Suppressor macrophage (primary cell): Measurements from ENCODE around the gene RNF10.
A peak's percentile ranks its signal among the peaks of the same experiment; 100 is the strongest.
"Not testable (repeated sequence)": the region's sequence is repeated elsewhere in the genome, so short reads cannot be mapped to it uniquely, and the experiment has no call there.

Experiments used
- DNase-seq, 4 experiments: peaks; one replicate each; pipeline ENCODE4 v3.0.0-alpha.2; 2020 to 2022

The RNF10 gene

DNA sequence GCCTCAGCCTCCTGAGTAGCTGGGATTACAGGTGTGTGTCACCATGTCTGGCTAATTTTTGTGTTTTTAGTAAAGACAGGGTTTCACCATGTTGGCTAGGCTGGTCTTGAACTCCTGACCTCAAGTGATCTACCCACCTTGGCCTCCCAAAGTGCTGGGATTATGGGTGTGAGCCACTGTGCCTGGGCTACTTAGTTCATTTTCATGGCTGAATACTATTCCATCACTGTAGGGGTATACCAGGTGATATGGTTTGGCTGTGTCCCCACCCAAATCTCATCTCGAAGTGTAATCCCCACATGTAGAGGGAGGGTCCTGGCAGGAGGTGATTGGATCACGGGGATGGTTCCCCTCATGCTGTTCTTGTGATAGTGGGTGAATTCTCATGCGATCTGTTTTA is 83.0 kb downstream of the RNF10 start:
- DNase-seq = not testable (repeated sequence)

DNA sequence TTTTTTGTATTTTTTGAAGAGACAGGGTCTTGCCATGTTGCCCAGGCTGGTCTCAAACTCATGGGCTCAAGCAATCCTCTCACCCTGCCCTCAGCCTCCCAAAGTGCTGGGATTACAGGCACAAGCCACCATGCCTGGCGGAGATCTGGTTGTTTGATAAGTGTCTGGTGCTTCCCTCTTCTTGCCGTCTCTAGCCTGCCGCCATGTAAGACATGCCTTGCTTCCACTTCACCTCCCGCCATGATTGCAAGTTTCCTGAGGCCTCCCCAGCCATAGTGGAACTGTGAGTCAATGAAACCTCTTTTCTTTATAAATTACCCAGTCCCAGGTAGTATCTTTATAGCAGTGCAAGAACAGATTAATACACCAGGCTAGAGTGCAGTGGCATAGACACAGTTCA is 83.6 kb downstream of the RNF10 start:
- not testable (repeated sequence) for DNase-seq

DNA sequence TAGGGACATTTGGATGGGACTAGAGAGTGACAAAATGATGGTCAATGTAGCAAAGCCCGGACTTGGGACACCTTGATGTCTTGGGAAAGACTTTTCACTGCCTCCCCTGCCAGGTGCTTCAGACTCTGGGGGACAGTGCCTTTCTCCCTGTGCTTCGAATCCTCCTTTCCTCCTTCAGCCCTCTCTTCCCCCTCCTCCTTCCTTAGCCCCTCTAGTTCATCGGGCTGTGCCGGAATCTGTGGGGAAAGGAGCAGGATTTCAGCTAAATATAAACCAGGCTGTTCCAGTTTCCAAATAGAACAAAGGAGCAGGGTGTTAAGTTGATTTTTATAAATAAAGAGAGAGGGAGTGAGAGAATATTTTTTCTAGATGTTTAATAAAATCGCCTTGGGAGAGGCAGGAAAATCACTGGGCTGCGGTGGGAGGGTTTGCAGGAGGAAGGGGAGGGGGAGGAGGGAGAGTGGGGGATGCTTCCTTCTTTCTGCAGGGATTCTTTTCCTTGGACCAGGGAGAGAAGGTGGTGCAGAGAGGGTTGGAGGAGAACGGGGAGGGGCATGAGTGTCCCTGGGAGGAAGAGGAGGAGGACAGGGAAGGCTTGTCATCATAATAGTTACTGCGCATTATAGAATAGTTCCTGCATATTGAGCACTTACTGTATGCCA is 84.9 kb downstream of the RNF10 start:
- DNase-seq = no peak

DNA sequence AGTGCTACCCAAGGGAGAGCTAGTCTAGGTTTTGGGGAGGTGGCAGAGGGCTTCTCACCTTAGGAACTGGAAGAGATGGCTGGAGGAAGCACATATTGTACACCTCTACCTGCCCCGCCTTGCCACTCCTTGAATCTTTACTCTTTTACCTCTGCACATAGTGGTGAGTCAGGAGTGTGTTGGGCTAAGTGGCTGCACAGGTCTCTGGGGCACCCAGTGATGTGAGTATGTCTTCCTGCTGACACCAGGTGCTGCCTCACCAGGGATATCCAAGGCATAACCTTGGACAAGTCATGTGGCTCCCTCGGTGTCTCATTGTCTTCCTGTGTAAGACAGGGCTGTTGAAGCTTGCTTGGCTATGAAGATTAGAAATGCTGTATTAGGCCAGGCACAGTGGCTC is 86.5 kb downstream of the RNF10 start:
- DNase-seq = no peak

DNA sequence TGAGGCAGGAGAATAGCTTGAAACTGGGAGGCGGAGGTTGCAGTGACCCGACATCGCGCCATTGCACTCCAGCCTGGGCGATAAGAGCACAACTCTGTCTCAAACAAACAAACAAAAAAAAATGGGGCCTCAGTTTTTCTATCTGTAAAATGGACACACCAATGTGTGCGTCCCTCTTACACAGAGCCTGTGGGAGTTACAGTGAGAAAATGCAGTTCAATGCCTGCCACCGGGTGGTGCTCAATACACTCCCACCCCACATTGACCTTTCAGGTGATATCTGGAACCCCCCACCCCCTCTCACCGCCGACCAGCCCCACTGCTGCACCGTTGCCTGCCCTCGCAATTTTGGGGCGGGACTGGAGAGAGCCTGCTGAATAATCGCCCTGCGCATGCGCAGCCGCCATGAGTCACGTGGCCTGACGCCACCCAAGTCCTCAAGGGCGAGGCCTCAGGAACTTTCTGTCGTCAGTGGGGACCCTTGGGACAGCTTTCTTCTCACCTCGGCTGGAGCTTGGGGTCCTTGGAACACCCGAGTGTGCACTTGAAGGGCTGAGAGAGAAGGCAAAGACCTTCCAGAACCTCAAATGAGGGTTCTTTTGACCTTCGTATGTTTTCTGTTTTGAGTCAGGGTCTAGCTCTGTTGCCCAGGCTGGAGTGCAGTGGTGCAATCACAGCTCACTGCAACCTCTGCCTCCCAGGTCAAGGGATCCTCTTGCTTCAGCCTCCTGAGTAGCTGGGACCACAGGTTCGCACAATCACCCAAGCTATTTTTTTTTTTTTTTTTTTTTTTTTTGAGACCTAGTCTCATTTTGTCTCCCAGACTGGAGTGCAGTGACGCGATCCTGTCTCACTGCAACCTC is 91.6 kb downstream of the RNF10 start:
- DNase-seq = peak in 2 of 4 experiments; percentile 13 to 27
